A673 (cell line): Measurements from ENCODE around the gene DNAJC16. TPM values are rescaled to one million over a fixed set of nuclear protein-coding genes. Genes with fewer than 3 reads are reported as not detected.

Experiments used
- BruUV-seq: library from RNA; stranded (reverse); fragments of 400-500 nt; replicated peaks from 2 replicates; lab custom pipeline; 2021; lab: Mats Ljungman, UMichigan
- CTCF ChIA-PET: fragments of 300-600 bp; sonication (Branson Sonifier 250); formaldehyde crosslinking; loops from one replicate; lab custom pipeline; 2022; ENCODE audit warnings: antibody characterized with exemption; lab: Charles Lee
- POLR2A ChIA-PET: fragments of 300-600 bp; sonication (Branson Sonifier 250); formaldehyde crosslinking; loops from one replicate; lab custom pipeline; 2022; ENCODE audit warnings: antibody characterized with exemption; ENCODE audit not compliant: low non-redundant PET; lab: Charles Lee
- DNase-seq: peaks from one replicate; pipeline ENCODE4 v3.0.0-alpha.2; 2015; ENCODE audit warnings: low spot score
- H3K27ac ChIP-seq: fragments of 200-600 bp; sonication (generic); 2 replicates; pipeline ENCODE4 v1.5.1; 2016; ENCODE audit warnings: mixed run types, low read depth, mild to moderate bottlenecking, mixed read lengths, antibody characterized with exemption, low read length; ENCODE audit not compliant: poor library complexity, severe bottlenecking
- H3K27me3 ChIP-seq: fragments of 200-600 bp; sonication (generic); replicated peaks from 2 replicates; pipeline ENCODE4 v1.6.1; 2017; ENCODE audit warnings: mixed run types, low read depth, mild to moderate bottlenecking, mixed read lengths, antibody characterized with exemption, low read length; ENCODE audit not compliant: insufficient read depth, poor library complexity
- H3K36me3 ChIP-seq: fragments of 200-600 bp; sonication (generic); 2 replicates; pipeline ENCODE4 v1.6.1; 2016; ENCODE audit warnings: mixed run types, mild to moderate bottlenecking, mixed read lengths, antibody characterized with exemption, low read length; ENCODE audit not compliant: insufficient read depth, poor library complexity, severe bottlenecking
- H3K4me1 ChIP-seq: fragments of 200-600 bp; sonication (generic); 2 replicates; pipeline ENCODE4 v1.6.1; 2017; ENCODE audit warnings: mixed run types, mild to moderate bottlenecking, mixed read lengths, antibody characterized with exemption, low read length; ENCODE audit not compliant: insufficient read depth, poor library complexity, severe bottlenecking
- H3K4me3 ChIP-seq: fragments of 200-600 bp; sonication (generic); 2 replicates; pipeline ENCODE4 v1.5.1; 2016; ENCODE audit warnings: low read depth, mixed run types, mild to moderate bottlenecking, mixed read lengths, low read length; ENCODE audit not compliant: poor library complexity, severe bottlenecking
- H3K9me3 ChIP-seq: fragments of 200-600 bp; sonication (generic); 2 replicates; pipeline ENCODE4 v1.6.1; 2016; ENCODE audit warnings: mixed run types, low read depth, mild to moderate bottlenecking, mixed read lengths, antibody characterized with exemption, low read length; ENCODE audit not compliant: poor library complexity, severe bottlenecking
- EZH2 ChIP-seq: fragments of 200-600 bp; sonication (generic); IDR thresholded peaks from 2 replicates; pipeline ENCODE4 v1.6.1; 2017; ENCODE audit warnings: borderline replicate concordance, low read depth, mild to moderate bottlenecking, mixed read lengths, antibody characterized with exemption, low read length; ENCODE audit not compliant: poor library complexity, severe bottlenecking
- intact Hi-C: fragments of 100-400 bp; cut with micrococcal nuclease; formaldehyde crosslinking; loops from one replicate; pipeline ENCODE4 v1.10.0; 2022; ENCODE audit not compliant: unreplicated experiment
- total RNA-seq: library from RNA; stranded (reverse); gene quantifications from 2 replicates; pipeline ENCODE4 v1.2.3, GENCODE V29; 2021
- TF ChIP-seq, protein P1 (sequence below): fragments of 300-800, 200-600 bp; sonication (generic); conservative IDR thresholded peaks from 2 replicates; pipeline ENCODE4 v1.5.1; 2017; ENCODE audit warnings: low read depth, mild to moderate bottlenecking, antibody characterized with exemption, low read length, moderate library complexity, mixed read lengths

The DNAJC16 gene
- total RNA-seq, 1 experiment from 2014 or later, result 17.1 TPM

DNA sequence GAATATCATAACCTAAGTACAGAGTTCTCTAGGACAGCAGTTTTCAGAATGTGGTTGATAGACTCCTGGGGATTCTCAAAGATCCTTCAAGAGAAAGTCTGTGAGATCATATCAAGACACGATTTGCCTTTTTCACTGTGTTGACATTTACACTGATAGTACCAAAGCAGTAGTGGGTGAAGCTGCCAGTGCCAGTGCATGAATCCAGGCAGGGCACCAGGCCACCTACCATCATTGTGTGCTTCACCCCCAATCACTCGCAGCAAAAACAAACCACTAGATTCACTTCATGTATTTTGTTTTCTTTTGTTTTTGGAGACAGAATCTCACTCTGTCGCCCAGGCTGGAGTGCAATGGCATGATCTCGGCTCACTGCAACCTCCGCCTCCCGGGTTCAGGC is 23.9 kb downstream of the DNAJC16 start:
- H3K27me3 ChIP-seq, result no peaks in the 10 kb centered on the region
- ChIA-PET CTCF (no interaction called here), POLR2A (no interaction called here)
- no peak for DNase-seq
- peaks cover 15% of the 10 kb centered on the region for H3K36me3 ChIP-seq
- H3K4me3 ChIP-seq, result no peak overlapping the region
- H3K27ac ChIP-seq, result no peak overlapping the region
- H3K9me3 ChIP-seq, result no peaks in the 10 kb centered on the region
- no peaks in the 10 kb centered on the region for H3K4me1 ChIP-seq
- no TSS peak for BruUV-seq
- TF ChIP-seq EZH2, result no peak
- TF ChIP-seq, protein P1, sequence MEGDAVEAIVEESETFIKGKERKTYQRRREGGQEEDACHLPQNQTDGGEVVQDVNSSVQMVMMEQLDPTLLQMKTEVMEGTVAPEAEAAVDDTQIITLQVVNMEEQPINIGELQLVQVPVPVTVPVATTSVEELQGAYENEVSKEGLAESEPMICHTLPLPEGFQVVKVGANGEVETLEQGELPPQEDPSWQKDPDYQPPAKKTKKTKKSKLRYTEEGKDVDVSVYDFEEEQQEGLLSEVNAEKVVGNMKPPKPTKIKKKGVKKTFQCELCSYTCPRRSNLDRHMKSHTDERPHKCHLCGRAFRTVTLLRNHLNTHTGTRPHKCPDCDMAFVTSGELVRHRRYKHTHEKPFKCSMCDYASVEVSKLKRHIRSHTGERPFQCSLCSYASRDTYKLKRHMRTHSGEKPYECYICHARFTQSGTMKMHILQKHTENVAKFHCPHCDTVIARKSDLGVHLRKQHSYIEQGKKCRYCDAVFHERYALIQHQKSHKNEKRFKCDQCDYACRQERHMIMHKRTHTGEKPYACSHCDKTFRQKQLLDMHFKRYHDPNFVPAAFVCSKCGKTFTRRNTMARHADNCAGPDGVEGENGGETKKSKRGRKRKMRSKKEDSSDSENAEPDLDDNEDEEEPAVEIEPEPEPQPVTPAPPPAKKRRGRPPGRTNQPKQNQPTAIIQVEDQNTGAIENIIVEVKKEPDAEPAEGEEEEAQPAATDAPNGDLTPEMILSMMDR, result no peak
- intact Hi-C loops, result no loop called here

- Histone ChIP-seq H3K27ac (no peak overlapping the region), H3K4me1 (no peaks in the 10 kb centered on the region), H3K9me3 (no peaks in the 10 kb centered on the region), H3K36me3 (peaks cover 12% of the 10 kb centered on the region), H3K27me3 (no peaks in the 10 kb centered on the region), H3K4me3 (no peak overlapping the region)
- TF ChIP-seq EZH2, result no peak
- TF ChIP-seq, protein P1, result no peak
- intact Hi-C loops, result no loop called here
- no peak for DNase-seq
- ChIA-PET POLR2A (no interaction called here), CTCF (no interaction called here)
- no TSS peak for BruUV-seq
Observed at GRCh38 chr1:15557008-15557407, 30.4 kb downstream of the DNAJC16 start.

DNA sequence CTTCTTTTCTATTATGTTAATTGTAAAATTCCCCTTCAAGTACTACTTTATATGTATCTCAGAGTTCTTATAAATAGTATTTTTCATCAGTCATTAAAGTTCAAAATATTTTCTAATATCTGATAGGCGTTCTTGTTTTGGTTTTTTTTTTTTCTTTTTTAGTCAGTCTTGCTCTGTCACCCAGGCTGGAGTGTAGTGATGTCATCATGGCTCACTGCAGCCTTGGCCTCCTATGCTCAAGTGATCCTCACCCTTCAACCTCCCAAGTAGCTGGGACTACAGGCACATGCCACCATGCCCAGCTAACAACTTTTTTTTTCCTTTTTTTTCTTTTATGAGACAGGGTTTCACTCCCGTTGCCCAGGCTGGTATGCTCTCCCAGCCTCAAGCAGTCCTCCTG is 30.9 kb downstream of the DNAJC16 start:
- TF ChIP-seq, protein P1, result no peak
- no peak for TF ChIP-seq EZH2
- Histone ChIP-seq H3K4me3 (no peak overlapping the region), H3K36me3 (peaks cover 12% of the 10 kb centered on the region), H3K9me3 (no peaks in the 10 kb centered on the region), H3K27me3 (no peaks in the 10 kb centered on the region), H3K4me1 (no peaks in the 10 kb centered on the region), H3K27ac (no peak overlapping the region)
- no TSS peak for BruUV-seq
- POLR2A ChIA-PET, result no interaction called here
- DNase-seq, result no peak
- CTCF ChIA-PET, result no interaction called here
- intact Hi-C loops, result no loop called here
